ENCODE data around the gene NRG2.

GRCh38 chr5:139926797-139927503 is 116.1 kb downstream of the NRG2 start:
- no peak for TF ChIP-seq EZH2phosphoT487 (IDR thresholded peaks at IDR 0.05; ENCODE audit: unreplicated experiment)
- no peak for TF ChIP-seq EZH2 (IDR thresholded peaks at IDR 0.05; ENCODE audit: low read depth, unreplicated experiment)
- TF ChIP-seq, protein P1, sequence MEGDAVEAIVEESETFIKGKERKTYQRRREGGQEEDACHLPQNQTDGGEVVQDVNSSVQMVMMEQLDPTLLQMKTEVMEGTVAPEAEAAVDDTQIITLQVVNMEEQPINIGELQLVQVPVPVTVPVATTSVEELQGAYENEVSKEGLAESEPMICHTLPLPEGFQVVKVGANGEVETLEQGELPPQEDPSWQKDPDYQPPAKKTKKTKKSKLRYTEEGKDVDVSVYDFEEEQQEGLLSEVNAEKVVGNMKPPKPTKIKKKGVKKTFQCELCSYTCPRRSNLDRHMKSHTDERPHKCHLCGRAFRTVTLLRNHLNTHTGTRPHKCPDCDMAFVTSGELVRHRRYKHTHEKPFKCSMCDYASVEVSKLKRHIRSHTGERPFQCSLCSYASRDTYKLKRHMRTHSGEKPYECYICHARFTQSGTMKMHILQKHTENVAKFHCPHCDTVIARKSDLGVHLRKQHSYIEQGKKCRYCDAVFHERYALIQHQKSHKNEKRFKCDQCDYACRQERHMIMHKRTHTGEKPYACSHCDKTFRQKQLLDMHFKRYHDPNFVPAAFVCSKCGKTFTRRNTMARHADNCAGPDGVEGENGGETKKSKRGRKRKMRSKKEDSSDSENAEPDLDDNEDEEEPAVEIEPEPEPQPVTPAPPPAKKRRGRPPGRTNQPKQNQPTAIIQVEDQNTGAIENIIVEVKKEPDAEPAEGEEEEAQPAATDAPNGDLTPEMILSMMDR (conservative IDR thresholded peaks at IDR 0.05; ENCODE audit: low read depth in 2 of 2): no peak
- TF ChIP-seq REST (IDR thresholded peaks at IDR 0.05; ENCODE audit: unreplicated experiment): no peak
- no peak for TF ChIP-seq POLR2AphosphoS5 (IDR thresholded peaks at IDR 0.05; ENCODE audit: low read depth)
- TF ChIP-seq ZNF114 (CRISPR knock-in tag; IDR thresholded peaks at IDR 0.05): no peak

All from GM23338 (cell line).